Pancreas (tissue), 10 donors: ENCODE data around the gene C12orf75. TPM values are rescaled to one million over a fixed set of nuclear protein-coding genes. Genes with fewer than 3 reads are reported as not detected.
A peak's percentile ranks its signal among the peaks of the same experiment; 100 is the strongest.
"Not testable (repeated sequence)": the region's sequence is repeated elsewhere in the genome, so short reads cannot be mapped to it uniquely, and the experiment has no call there.

Experiments
- ATAC-seq, 4 donors: fragments of 200-7000 bp; cut with Tn5 transposase; one replicate each; pipeline versions ENCODE4 v1.8.0 to v1.9.1; 2020; ENCODE audit warnings: mild to moderate bottlenecking in 4 of 4, moderate library complexity in 4 of 4
- DNase-seq, 6 donors: peaks; one replicate each; pipeline ENCODE4 v3.0.0-alpha.2; 2020
- FAIRE-seq: peaks from 2 replicates; lab custom pipeline; 2012; peaks lifted over from hg19 to GRCh38; lab: Jason Lieb, UNC
- H3K27ac ChIP-seq, 4 donors: fragments of 200-600 bp; sonication (generic); 1 replicate in 3 of 4; 2 replicates in 1 of 4; pipeline versions ENCODE4 v1.5.0 to v1.8.0; 2020
- H3K27me3 ChIP-seq, 4 donors: fragments of 200-600 bp; one replicate each; pipeline ENCODE4 v1.8.0; 2021
- H3K36me3 ChIP-seq, 3 donors: fragments of 200-600 bp; sonication (generic) in 1 of 3; one replicate each; pipeline versions ENCODE4 v1.5.0 to v1.8.0; 2020 to 2021
- H3K4me1 ChIP-seq, 3 donors: fragments of 200-600 bp; one replicate each; pipeline ENCODE4 v1.8.0; 2021
- H3K4me3 ChIP-seq, 4 donors: fragments of 200-600 bp; sonication (generic) in 2 of 4; one replicate each; pipeline versions ENCODE4 v1.5.0 to v1.8.0; 2020 to 2021
- H3K9me3 ChIP-seq, 4 donors: fragments of 200-600 bp; one replicate each; pipeline ENCODE4 v1.8.0; 2021
- WGBS, 2 donors: extraction: QIAGEN DNeasy Blood & Tissue Kit; methylation state at CpG; one replicate each; pipeline ENCODE4 v1.1.7; 2013; 5-methylcytosine and 5-hydroxymethylcytosine counted together
- intact Hi-C, 3 donors: fragments of 100-400 bp; cut with DNase I; formaldehyde crosslinking; loops; one replicate each; pipeline versions ENCODE4 v1.11.1 to v1.14.2; 2022
- polyA plus RNA-seq, 2 donors: library from polyadenylated mRNA; stranded (reverse); fragments of 200-250 nt; gene quantifications; one replicate each; pipeline ENCODE4 v1.2.3, GENCODE V29; 2013
- total RNA-seq, 6 donors: library from RNA; stranded (reverse); fragmentation: NEBNext Ultra II Directional in 4 of 6; extraction: Animal tissue kit (Norgen Biotek cat#: 25700) in 4 of 6; gene quantifications; one replicate each; pipeline versions ENCODE4 v1.2.1 to v1.2.4, GENCODE V29; 2021 to 2023
- TF ChIP-seq, protein P1 (sequence below), 4 donors: fragments of 200-600 bp; sonication (generic) in 3 of 4; IDR thresholded peaks; one replicate each; pipeline versions ENCODE4 v1.5.0 to v1.8.0; 2021; ENCODE audit warnings: antibody characterized with exemption in 4 of 4
- donor health status: healthy with polysubstance abuse.
- donor health status: DM: no; HTN: no; CAD: no; lungs with moderate emphysema.
- donor health status: DM: no; HTN: no; CAD: no.
- donor health status: control.
- donor health status: control.
- donor health status: Bipolar disorder and iron deficiency.
- donor health status: DM: yes; HTN: yes; CAD: no.
- donor health status: DM: no; HTN: no; CAD: no.
- donor health status: DM: no; HTN: no; CAD: no.
- donor health status: DM: yes; HTN: yes; CAD: no.

C12orf75 gene
- total and polyA plus RNA-seq, 8 donors: 20.2 to 104 (median 43.5) TPM

DNA sequence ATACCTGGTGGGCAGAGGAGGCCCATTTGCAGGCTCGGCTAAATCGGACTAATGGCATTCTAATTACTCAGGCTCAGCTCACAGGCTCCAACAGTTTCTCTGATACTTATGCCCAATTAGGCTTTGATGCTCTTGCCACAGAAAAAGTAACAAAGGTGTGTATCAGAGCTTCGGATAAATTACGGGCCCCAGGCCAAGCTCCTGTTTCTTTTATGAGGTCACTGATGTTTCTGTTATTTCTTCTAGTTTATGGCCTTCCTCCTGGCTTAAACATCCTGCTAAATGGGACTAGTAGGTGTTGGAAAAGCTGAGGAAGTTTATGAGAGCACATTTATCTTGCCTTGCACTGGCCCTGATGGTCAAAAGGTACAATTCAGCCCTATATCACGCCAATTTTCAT lies 28.8 kb upstream of the C12orf75 start:
- H3K9me3 ChIP-seq: no peaks in the 10 kb centered on the region
- ATAC-seq (no peak), DNase-seq (no peak), FAIRE-seq (no peak)
- H3K27ac ChIP-seq: no peak overlapping the region
- H3K4me3 ChIP-seq: no peak overlapping the region
- H3K27me3 ChIP-seq: no peaks in the 10 kb centered on the region
- 65 to 69% methylated on average over 5 of the region's 5 CpGs for WGBS, 2 donors
- no peaks in the 10 kb centered on the region for H3K4me1 ChIP-seq
- no peaks in the 10 kb centered on the region for H3K36me3 ChIP-seq
- intact Hi-C loops: no loop called here
- TF ChIP-seq, protein P1, sequence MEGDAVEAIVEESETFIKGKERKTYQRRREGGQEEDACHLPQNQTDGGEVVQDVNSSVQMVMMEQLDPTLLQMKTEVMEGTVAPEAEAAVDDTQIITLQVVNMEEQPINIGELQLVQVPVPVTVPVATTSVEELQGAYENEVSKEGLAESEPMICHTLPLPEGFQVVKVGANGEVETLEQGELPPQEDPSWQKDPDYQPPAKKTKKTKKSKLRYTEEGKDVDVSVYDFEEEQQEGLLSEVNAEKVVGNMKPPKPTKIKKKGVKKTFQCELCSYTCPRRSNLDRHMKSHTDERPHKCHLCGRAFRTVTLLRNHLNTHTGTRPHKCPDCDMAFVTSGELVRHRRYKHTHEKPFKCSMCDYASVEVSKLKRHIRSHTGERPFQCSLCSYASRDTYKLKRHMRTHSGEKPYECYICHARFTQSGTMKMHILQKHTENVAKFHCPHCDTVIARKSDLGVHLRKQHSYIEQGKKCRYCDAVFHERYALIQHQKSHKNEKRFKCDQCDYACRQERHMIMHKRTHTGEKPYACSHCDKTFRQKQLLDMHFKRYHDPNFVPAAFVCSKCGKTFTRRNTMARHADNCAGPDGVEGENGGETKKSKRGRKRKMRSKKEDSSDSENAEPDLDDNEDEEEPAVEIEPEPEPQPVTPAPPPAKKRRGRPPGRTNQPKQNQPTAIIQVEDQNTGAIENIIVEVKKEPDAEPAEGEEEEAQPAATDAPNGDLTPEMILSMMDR (IDR thresholded peaks at IDR 0.05): no peak

DNA sequence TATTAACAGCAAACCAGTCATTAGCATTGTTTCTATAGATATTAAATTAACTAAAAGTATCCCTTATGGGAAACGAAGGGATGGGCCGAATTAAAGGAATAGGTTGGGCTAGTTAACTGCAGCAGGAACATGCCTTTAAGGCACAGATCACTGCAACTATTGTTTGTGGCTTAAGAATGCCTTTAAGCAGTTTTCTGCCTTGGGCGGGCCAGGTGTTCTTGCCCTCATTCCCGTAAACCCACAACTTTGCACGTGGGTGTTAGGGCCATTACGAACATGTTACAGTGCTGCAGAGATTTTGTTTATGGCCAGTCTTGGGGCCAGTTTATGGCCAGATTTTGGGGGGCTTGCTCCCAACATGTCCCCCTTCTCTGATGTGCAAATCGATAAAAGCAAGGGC lies 27.5 kb upstream of the C12orf75 start:
- DNase-seq, H3K36me3 ChIP-seq, H3K9me3 ChIP-seq, H3K27me3 ChIP-seq, FAIRE-seq, intact Hi-C loops, ATAC-seq, H3K27ac ChIP-seq, H3K4me3 ChIP-seq, H3K4me1 ChIP-seq: not testable (repeated sequence)
- 94% methylated on average over 6 to 7 of the region's 7 CpGs for WGBS, 2 donors

- intact Hi-C loops, H3K36me3 ChIP-seq, H3K27ac ChIP-seq, FAIRE-seq, H3K4me3 ChIP-seq, H3K9me3 ChIP-seq, DNase-seq, H3K4me1 ChIP-seq, H3K27me3 ChIP-seq, ATAC-seq: not testable (repeated sequence)
- 83 to 86% methylated on average over 2 of the region's 2 CpGs for WGBS, 2 donors
Measured at GRCh38 chr12:105304626-105305025, 25.9 kb upstream of the C12orf75 start.

DNA sequence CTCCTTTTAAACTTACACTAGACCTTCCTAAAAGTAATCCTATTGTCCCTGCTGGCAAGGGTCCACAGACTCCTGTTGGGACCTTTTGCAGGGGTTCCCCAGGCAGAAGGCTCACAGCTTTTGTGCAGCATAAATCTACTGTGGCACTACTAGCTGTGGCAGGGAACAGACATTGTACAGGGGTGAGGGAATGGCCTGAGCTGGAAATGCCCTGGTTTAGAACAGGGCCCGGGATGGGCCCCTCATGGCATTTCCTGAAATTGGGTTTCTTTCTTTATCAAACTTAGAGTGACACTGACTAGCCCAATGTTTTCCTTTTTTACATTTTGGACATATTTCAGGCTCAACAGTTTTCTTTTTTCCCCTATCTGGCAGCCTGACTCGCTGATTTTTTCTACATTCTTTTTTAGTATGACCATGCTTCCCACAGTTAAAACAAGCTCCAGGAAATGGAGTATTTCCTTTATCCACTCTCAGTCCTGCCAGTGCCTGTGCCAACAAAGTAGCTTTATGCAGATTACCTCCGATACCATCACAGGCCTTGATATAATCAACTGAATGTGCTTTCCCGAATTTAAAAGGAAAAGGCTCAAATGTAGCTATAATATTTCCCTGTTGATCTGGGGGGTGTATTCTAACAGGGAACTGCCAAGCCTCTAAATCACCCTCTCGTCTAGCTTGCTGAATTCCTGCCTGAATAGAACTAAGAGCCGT lies 22.7 kb upstream of the C12orf75 start:
- H3K27me3 ChIP-seq, ATAC-seq, H3K36me3 ChIP-seq, H3K9me3 ChIP-seq, FAIRE-seq, intact Hi-C loops, DNase-seq, H3K4me3 ChIP-seq: not testable (repeated sequence)
- WGBS, 2 donors: 62 to 71% methylated on average over 6 of the region's 6 CpGs
- H3K4me1 ChIP-seq: peaks cover 0 to 16% (median 0%) of the 10 kb centered on the region in 3 donors
- peak overlapping the region in 2 of 4 donors; percentile 48 to 68 for H3K27ac ChIP-seq

GRCh38 chr12:105308839-105309238 lies 21.7 kb upstream of the C12orf75 start:
- H3K4me3 ChIP-seq, intact Hi-C loops, H3K27me3 ChIP-seq, DNase-seq, H3K9me3 ChIP-seq, FAIRE-seq, H3K36me3 ChIP-seq, ATAC-seq: not testable (repeated sequence)
- Histone ChIP-seq H3K27ac (peak overlapping the region in 2 of 4 donors; percentile 31 to 44), H3K4me1 (peaks cover 0 to 16% (median 0%) of the 10 kb centered on the region in 3 donors)
- 93 to 98% methylated on average over 4 of the region's 4 CpGs for WGBS, 2 donors

DNA sequence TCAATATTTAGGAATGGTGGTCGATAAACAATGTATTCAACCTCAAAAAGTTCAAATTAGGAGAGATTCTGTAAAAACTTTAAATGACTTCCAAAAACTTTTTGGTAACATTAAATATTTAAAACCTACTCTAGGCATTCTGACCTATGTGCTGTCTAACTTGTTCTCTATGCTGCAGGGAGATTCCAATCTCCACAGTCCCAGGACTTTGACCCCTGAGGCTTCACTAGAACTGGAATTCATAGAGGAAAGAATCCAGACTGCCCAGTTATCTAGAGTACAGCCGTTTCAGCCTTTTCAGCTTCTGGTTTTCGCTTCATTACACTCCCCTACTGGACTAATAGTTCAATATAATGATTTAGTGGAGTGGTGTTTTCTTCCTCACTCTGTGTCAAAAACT lies 21.1 kb upstream of the C12orf75 start:
- DNase-seq, intact Hi-C loops, H3K27me3 ChIP-seq, H3K4me3 ChIP-seq, H3K9me3 ChIP-seq, H3K36me3 ChIP-seq, FAIRE-seq, ATAC-seq: not testable (repeated sequence)
- 42 to 48% methylated on average over 3 of the region's 3 CpGs for WGBS, 2 donors
- H3K4me1 ChIP-seq: peaks cover 0 to 16% (median 0%) of the 10 kb centered on the region in 3 donors
- H3K27ac ChIP-seq: peak overlapping the region in 2 of 4 donors; percentile 31 to 44

- Histone ChIP-seq H3K27ac (peak overlapping the region in 2 of 4 donors; percentile 22 to 44), H3K4me1 (peaks cover 0 to 16% (median 0%) of the 10 kb centered on the region in 3 donors)
- H3K27me3 ChIP-seq, H3K36me3 ChIP-seq, FAIRE-seq, H3K9me3 ChIP-seq, intact Hi-C loops, H3K4me3 ChIP-seq, ATAC-seq: not testable (repeated sequence)
- peak in 3 of 6 donors; percentile 41 to 64 (median 51) for DNase-seq
- 43 to 46% methylated on average over 2 of the region's 2 CpGs for WGBS, 2 donors
Measured at GRCh38 chr12:105310476-105311085, 19.9 kb upstream of the C12orf75 start.

- H3K27me3 ChIP-seq, H3K9me3 ChIP-seq, DNase-seq, intact Hi-C loops, H3K36me3 ChIP-seq, FAIRE-seq, ATAC-seq, H3K4me3 ChIP-seq: not testable (repeated sequence)
- H3K27ac ChIP-seq: peak overlapping the region in 2 of 4 donors; percentile 22 to 33
- peaks cover 0 to 20% (median 5%) of the 10 kb centered on the region in 3 donors for H3K4me1 ChIP-seq
- 69 to 76% methylated on average over 3 of the region's 3 CpGs for WGBS, 2 donors
Measured at GRCh38 chr12:105311936-105312335, 18.6 kb upstream of the C12orf75 start.

- H3K27ac ChIP-seq, H3K36me3 ChIP-seq, FAIRE-seq, ATAC-seq, DNase-seq, intact Hi-C loops, H3K4me3 ChIP-seq, H3K9me3 ChIP-seq, H3K27me3 ChIP-seq: not testable (repeated sequence)
- WGBS, 2 donors: 96 to 97% methylated on average over 8 of the region's 8 CpGs
- peaks cover 0 to 31% (median 11%) of the 10 kb centered on the region in 3 donors for H3K4me1 ChIP-seq
Measured at GRCh38 chr12:105313755-105314154, 16.7 kb upstream of the C12orf75 start.
